Loucy (cell line): Measurements from ENCODE around the gene B4GALNT4.

ENCODE experiments used
- H2AFZ ChIP-seq: fragments of 200-600 bp; sonication (generic); 2 replicates; pipeline ENCODE4 v1.6.0; 2016; ENCODE audit warnings: antibody characterized with exemption, mild to moderate bottlenecking, low read length, moderate library complexity
- H3F3A ChIP-seq: fragments of 200-600 bp; 2 replicates; pipeline ENCODE4 v1.6.0; 2016; ENCODE audit warnings: antibody characterized with exemption, low read depth, mild to moderate bottlenecking
- H3K27me3 ChIP-seq: fragments of 200-600 bp; sonication (generic); 2 replicates; pipeline ENCODE4 v1.6.1; 2014; ENCODE audit warnings: low read length, mild to moderate bottlenecking; ENCODE audit not compliant: insufficient read depth, poor library complexity, severe bottlenecking
- H3K36me3 ChIP-seq: fragments of 200-600 bp; sonication (generic); 2 replicates; pipeline ENCODE4 v1.6.1; 2016; ENCODE audit warnings: low read length; ENCODE audit not compliant: insufficient read depth
- H3K4me1 ChIP-seq: fragments of 200-600 bp; sonication (generic); 2 replicates; pipeline ENCODE4 v1.5.1; 2014; ENCODE audit warnings: low read length, mild to moderate bottlenecking; ENCODE audit not compliant: insufficient read depth, poor library complexity, severe bottlenecking
- H3K4me2 ChIP-seq: fragments of 200-600 bp; sonication (generic); 2 replicates; pipeline ENCODE4 v1.6.0; 2014; ENCODE audit warnings: antibody characterized with exemption, low read length, low read depth, mild to moderate bottlenecking; ENCODE audit not compliant: poor library complexity, severe bottlenecking
- H3K4me3 ChIP-seq: fragments of 200-600 bp; sonication (generic); 2 replicates; pipeline ENCODE4 v1.5.1; 2014; ENCODE audit warnings: low read length, mild to moderate bottlenecking, mixed read lengths; ENCODE audit not compliant: poor library complexity, severe bottlenecking
- H3K79me2 ChIP-seq: fragments of 200-600 bp; sonication (generic); 2 replicates; pipeline ENCODE4 v1.6.1; 2014; ENCODE audit warnings: low read length; ENCODE audit not compliant: insufficient read depth
- H3K9ac ChIP-seq: fragments of 200-600 bp; sonication (generic); 2 replicates; pipeline ENCODE4 v1.6.0; 2014; ENCODE audit warnings: mild to moderate bottlenecking, low read depth, low read length, moderate library complexity; ENCODE audit not compliant: poor library complexity, severe bottlenecking
- H3K9me2 ChIP-seq: fragments of 200-600 bp; sonication (generic); replicated peaks from 2 replicates; pipeline ENCODE4 v1.6.1; 2016; ENCODE audit warnings: low read depth, low read length, mixed read lengths
- H3K9me3 ChIP-seq: fragments of 200-600 bp; sonication (generic); 2 replicates; pipeline ENCODE4 v1.6.1; 2014; ENCODE audit warnings: mild to moderate bottlenecking, antibody characterized with exemption, low read length, low read depth; ENCODE audit not compliant: insufficient read depth
- H4K20me1 ChIP-seq: fragments of 200-600 bp; sonication (generic); 2 replicates; pipeline ENCODE4 v1.6.0; 2014; ENCODE audit warnings: antibody characterized with exemption, low read length, mild to moderate bottlenecking; ENCODE audit not compliant: insufficient read depth, poor library complexity, severe bottlenecking
- EZH2phosphoT487 ChIP-seq: fragments of 200-600 bp; IDR thresholded peaks from 2 replicates; pipeline ENCODE4 v1.6.1; 2018; ENCODE audit warnings: antibody characterized with exemption, mild to moderate bottlenecking, moderate library complexity, borderline replicate concordance
- TF ChIP-seq, protein P1 (sequence below): fragments of 200-600 bp; sonication (generic); conservative IDR thresholded peaks from 2 replicates; pipeline ENCODE4 v1.5.1; 2014; ENCODE audit warnings: mild to moderate bottlenecking, antibody characterized with exemption, low read length

B4GALNT4 gene

GRCh38 chr11:394034-394857 is 24.9 kb downstream of the B4GALNT4 start, which contains the start of gene PKP3:
TSS of gene PKP3 (plus strand) at chr11:394209. CDS start at chr11:394293, 84 bp downstream.
- Histone ChIP-seq H3K4me1 (peaks cover 5% of the 10 kb centered on the region), H3K9me2 (no peaks in the 10 kb centered on the region), H3K9ac (no peak within 1 kb of the TSS), H3K9me3 (no peaks in the 10 kb centered on the region), H3K4me3 (no peak within 1 kb of the TSS), H4K20me1 (no peaks in the 10 kb centered on the region), H3K27me3 (no peaks in the 10 kb centered on the region), H2AFZ (no peak within 1 kb of the TSS), H3K4me2 (no peak within 1 kb of the TSS), H3F3A (no peaks in the 10 kb centered on the region), H3K79me2 (no peaks in the 10 kb centered on the region), H3K36me3 (no peaks in the 10 kb centered on the region)
- TF ChIP-seq EZH2phosphoT487 = no peak
- TF ChIP-seq, protein P1, sequence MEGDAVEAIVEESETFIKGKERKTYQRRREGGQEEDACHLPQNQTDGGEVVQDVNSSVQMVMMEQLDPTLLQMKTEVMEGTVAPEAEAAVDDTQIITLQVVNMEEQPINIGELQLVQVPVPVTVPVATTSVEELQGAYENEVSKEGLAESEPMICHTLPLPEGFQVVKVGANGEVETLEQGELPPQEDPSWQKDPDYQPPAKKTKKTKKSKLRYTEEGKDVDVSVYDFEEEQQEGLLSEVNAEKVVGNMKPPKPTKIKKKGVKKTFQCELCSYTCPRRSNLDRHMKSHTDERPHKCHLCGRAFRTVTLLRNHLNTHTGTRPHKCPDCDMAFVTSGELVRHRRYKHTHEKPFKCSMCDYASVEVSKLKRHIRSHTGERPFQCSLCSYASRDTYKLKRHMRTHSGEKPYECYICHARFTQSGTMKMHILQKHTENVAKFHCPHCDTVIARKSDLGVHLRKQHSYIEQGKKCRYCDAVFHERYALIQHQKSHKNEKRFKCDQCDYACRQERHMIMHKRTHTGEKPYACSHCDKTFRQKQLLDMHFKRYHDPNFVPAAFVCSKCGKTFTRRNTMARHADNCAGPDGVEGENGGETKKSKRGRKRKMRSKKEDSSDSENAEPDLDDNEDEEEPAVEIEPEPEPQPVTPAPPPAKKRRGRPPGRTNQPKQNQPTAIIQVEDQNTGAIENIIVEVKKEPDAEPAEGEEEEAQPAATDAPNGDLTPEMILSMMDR = no peak

- Histone ChIP-seq H4K20me1 (no peaks in the 10 kb centered on the region), H3K9me2 (no peaks in the 10 kb centered on the region), H3K27me3 (no peaks in the 10 kb centered on the region), H3K4me2 (no peak overlapping the region), H3F3A (no peaks in the 10 kb centered on the region), H3K9ac (no peak overlapping the region), H3K4me1 (peaks cover 5% of the 10 kb centered on the region), H3K4me3 (no peak overlapping the region), H3K9me3 (no peaks in the 10 kb centered on the region), H2AFZ (no peak overlapping the region), H3K79me2 (no peaks in the 10 kb centered on the region), H3K36me3 (no peaks in the 10 kb centered on the region)
- TF ChIP-seq, protein P1 = no peak
- no peak for TF ChIP-seq EZH2phosphoT487
These were observed 25.8 kb downstream of the B4GALNT4 start for GRCh38 chr11:394858-395655.

- H3K4me3 ChIP-seq = no peak overlapping the region
- H3K27me3 ChIP-seq = no peaks in the 10 kb centered on the region
- H3K36me3 ChIP-seq = no peaks in the 10 kb centered on the region
- TF ChIP-seq, protein P1 = no peak
- no peak for TF ChIP-seq EZH2phosphoT487
- peak overlapping the region; percentile 72 for H3K4me2 ChIP-seq
- no peaks in the 10 kb centered on the region for H3K9me2 ChIP-seq
- no peaks in the 10 kb centered on the region for H4K20me1 ChIP-seq
- H3K4me1 ChIP-seq = peaks cover 5% of the 10 kb centered on the region
- H2AFZ ChIP-seq = no peak overlapping the region
- no peaks in the 10 kb centered on the region for H3K9me3 ChIP-seq
- H3K79me2 ChIP-seq = no peaks in the 10 kb centered on the region
- H3F3A ChIP-seq = no peaks in the 10 kb centered on the region
- H3K9ac ChIP-seq = no peak overlapping the region
These were observed 26.6 kb downstream of the B4GALNT4 start for GRCh38 chr11:395866-396265.
